IMR-90 (cell line): ENCODE results near the gene TANGO6. TPM values are rescaled to one million over a fixed set of nuclear protein-coding genes. Genes with fewer than 3 reads are reported as not detected.

Source experiments
- ATAC-seq: fragments of 200-7000 bp; cut with Tn5 transposase; 2 replicates; pipeline ENCODE4 v1.9.1; 2020; ENCODE audit warnings: low read depth, mild to moderate bottlenecking, moderate library complexity
- BruUV-seq: library from RNA; stranded (reverse); fragments of 400-500 nt; replicated peaks from 2 replicates; lab custom pipeline; 2021; lab: Mats Ljungman, UMichigan
- CTCF ChIA-PET: fragments of 300-600 bp; formaldehyde crosslinking; extraction: SDS; loops from one replicate; lab custom pipeline; 2021; ENCODE audit warnings: antibody characterized with exemption; lab: Yijun Ruan, JAX
- POLR2A ChIA-PET: fragments of 300-600 bp; sonication (Branson Sonifier 250); formaldehyde crosslinking; loops from one replicate; lab custom pipeline; 2022; ENCODE audit warnings: antibody characterized with exemption; ENCODE audit not compliant: unreplicated experiment; lab: Charles Lee
- DNase-seq: peaks from one replicate; pipeline ENCODE4 v3.0.0; 2013
- H2AFZ ChIP-seq: replicated peaks from 2 replicates; pipeline ENCODE3; 2013; ENCODE audit warnings: low read length, mild to moderate bottlenecking; ENCODE audit not compliant: poor library complexity
- H2AK5ac ChIP-seq: 2 replicates; pipeline ENCODE4 v1.6.1; 2013; ENCODE audit warnings: low read depth, low read length, inconsistent platforms
- H2AK9ac ChIP-seq: replicated peaks from 2 replicates; pipeline ENCODE3; 2013; ENCODE audit warnings: mild to moderate bottlenecking, low read depth, low read length, moderate library complexity; ENCODE audit not compliant: poor library complexity
- H2BK120ac ChIP-seq: 2 replicates; pipeline ENCODE4 v1.6.1; 2013; ENCODE audit warnings: low read depth, low read length, inconsistent platforms
- H2BK15ac ChIP-seq: 3 replicates; pipeline ENCODE4 v1.6.1; 2013; ENCODE audit warnings: low read depth, low read length, inconsistent platforms
- H2BK20ac ChIP-seq: 2 replicates; pipeline ENCODE4 v1.6.1; 2013; ENCODE audit warnings: low read depth, mild to moderate bottlenecking, inconsistent platforms, low read length, moderate library complexity
- H2BK5ac ChIP-seq: 2 replicates; pipeline ENCODE4 v1.6.1; 2013; ENCODE audit warnings: mild to moderate bottlenecking, low read depth, low read length, inconsistent platforms; ENCODE audit not compliant: poor library complexity, severe bottlenecking
- H3K14ac ChIP-seq: replicated peaks from 2 replicates; pipeline ENCODE4 v1.6.1; 2013; ENCODE audit warnings: low read depth, low read length, inconsistent platforms
- H3K18ac ChIP-seq: 2 replicates; pipeline ENCODE4 v1.6.1; 2013; ENCODE audit warnings: low read depth, low read length, control low read depth
- H3K23ac ChIP-seq: 2 replicates; pipeline ENCODE4 v1.6.1; 2013; ENCODE audit warnings: low read depth, low read length, inconsistent platforms
- H3K27ac ChIP-seq: 2 replicates; pipeline ENCODE4 v1.5.1; 2013; ENCODE audit warnings: mild to moderate bottlenecking, control low read depth, low read length; ENCODE audit not compliant: insufficient read depth
- H3K27me3 ChIP-seq: 2 replicates; pipeline ENCODE4 v1.6.1; 2013; ENCODE audit warnings: low read length; ENCODE audit not compliant: control insufficient read depth, insufficient read depth
- H3K36me3 ChIP-seq: 2 replicates; pipeline ENCODE4 v1.6.1; 2013; ENCODE audit warnings: low read length, mixed read lengths; ENCODE audit not compliant: control insufficient read depth, insufficient read depth
- H3K4ac ChIP-seq: 2 replicates; pipeline ENCODE4 v1.6.1; 2013; ENCODE audit warnings: low read depth, low read length, inconsistent platforms
- H3K4me1 ChIP-seq: 2 replicates; pipeline ENCODE4 v1.6.1; 2013; ENCODE audit warnings: low read length, mixed read lengths; ENCODE audit not compliant: control insufficient read depth, insufficient read depth
- H3K4me2 ChIP-seq: 2 replicates; pipeline ENCODE4 v1.6.1; 2013; ENCODE audit warnings: low read depth, mild to moderate bottlenecking, control low read depth, low read length, moderate library complexity
- H3K4me3 ChIP-seq: 2 replicates; pipeline ENCODE4 v1.5.1; 2013; ENCODE audit warnings: low read depth, mild to moderate bottlenecking, control low read depth, low read length, moderate library complexity; ENCODE audit not compliant: insufficient read depth
- H3K56ac ChIP-seq: 2 replicates; pipeline ENCODE4 v1.6.1; 2013; ENCODE audit warnings: low read length, inconsistent platforms; ENCODE audit not compliant: insufficient read depth; ENCODE audit errors: extremely low read depth
- H3K79me1 ChIP-seq, 2 experiments: 2 replicates each; pipeline ENCODE4 v1.6.1; 2013; ENCODE audit warnings: low read length in 2 of 2, inconsistent platforms in 1 of 2, low read depth in 1 of 2
- H3K9ac ChIP-seq: 2 replicates; pipeline ENCODE4 v1.6.1; 2013; ENCODE audit warnings: low read depth, low read length, control low read depth
- H3K9me1 ChIP-seq: 2 replicates; pipeline ENCODE4 v1.6.1; 2013; ENCODE audit warnings: low read length, inconsistent platforms; ENCODE audit not compliant: insufficient read depth
- H3K9me3 ChIP-seq: 2 replicates; pipeline ENCODE4 v1.6.1; 2013; ENCODE audit warnings: low read length; ENCODE audit not compliant: control insufficient read depth, insufficient read depth
- H4K20me1 ChIP-seq: 2 replicates; pipeline ENCODE4 v1.6.1; 2013; ENCODE audit warnings: low read length, inconsistent platforms; ENCODE audit not compliant: insufficient read depth
- H4K5ac ChIP-seq: 2 replicates; pipeline ENCODE4 v1.6.1; 2013; ENCODE audit warnings: mild to moderate bottlenecking, low read depth, low read length, control low read depth
- H4K8ac ChIP-seq, 2 experiments: 2 replicates each; pipeline ENCODE4 v1.6.1; 2013; ENCODE audit warnings: low read depth in 2 of 2, low read length in 2 of 2, control low read depth in 1 of 2, inconsistent platforms in 1 of 2
- H4K91ac ChIP-seq: 2 replicates; pipeline ENCODE4 v1.6.1; 2013; ENCODE audit warnings: low read depth, low read length, inconsistent platforms; ENCODE audit not compliant: insufficient read depth
- BHLHE40 ChIP-seq: fragments of 150-350 bp; IDR thresholded peaks from 2 replicates; pipeline ENCODE4 v1.6.1; 2016; ENCODE audit warnings: mild to moderate bottlenecking, low read depth, low read length
- CEBPB ChIP-seq: IDR thresholded peaks from 2 replicates; pipeline ENCODE4 v1.6.1; 2012; ENCODE audit warnings: low read depth, low read length, improper control_type of control experiment
- FOS ChIP-seq: fragments of 150-350 bp; IDR thresholded peaks from 2 replicates; pipeline ENCODE4 v1.6.1; 2016; ENCODE audit warnings: low read depth, low read length
- MAFK ChIP-seq: IDR thresholded peaks from 2 replicates; pipeline ENCODE4 v1.6.1; 2012; ENCODE audit warnings: low read depth, low read length, improper control_type of control experiment
- MAZ ChIP-seq: IDR thresholded peaks from 2 replicates; pipeline ENCODE4 v1.6.1; 2012; ENCODE audit warnings: low read depth, mild to moderate bottlenecking, low read length, improper control_type of control experiment, moderate library complexity, borderline replicate concordance
- NFE2L2 ChIP-seq: fragments of 150-350 bp; IDR thresholded peaks from 2 replicates; pipeline ENCODE4 v1.6.1; 2016; ENCODE audit warnings: low read depth, mild to moderate bottlenecking, low read length
- POLR2A ChIP-seq: IDR thresholded peaks from 2 replicates; pipeline ENCODE4 v1.6.1; 2012; ENCODE audit warnings: mild to moderate bottlenecking, low read depth, low read length
- RFX5 ChIP-seq: IDR thresholded peaks from 2 replicates; pipeline ENCODE4 v1.8.0; 2012; ENCODE audit warnings: low read depth, mild to moderate bottlenecking, low read length, moderate library complexity
- SMC3 ChIP-seq: fragments of 150-350 bp; IDR thresholded peaks from 2 replicates; pipeline ENCODE4 v1.6.1; 2016; ENCODE audit warnings: low read depth, mild to moderate bottlenecking, antibody characterized with exemption, low read length, moderate library complexity
- USF2 ChIP-seq: fragments of 150-350 bp; IDR thresholded peaks from 2 replicates; pipeline ENCODE4 v1.6.1; 2017; ENCODE audit warnings: mild to moderate bottlenecking, antibody characterized with exemption, low read length, low read depth
- WGBS, 2 experiments: methylation state at CpG; one replicate each; pipeline versions ENCODE4 v1.1.5 to v1.1.7; 2013; ENCODE audit warnings: missing lambda C conversion rate in 2 of 2; ENCODE audit not compliant: insufficient read length in 1 of 2; ENCODE audit errors: extremely low coverage in 2 of 2; 5-methylcytosine and 5-hydroxymethylcytosine counted together
- dilution Hi-C: fragments of 300-500 bp; cut with HindIII; formaldehyde crosslinking; loops from one replicate; pipeline ENCODE4 v1.14.3; 2018; ENCODE audit warnings: low sequenced_read_pairs; ENCODE audit not compliant: unreplicated experiment
- in situ Hi-C: fragments of 300-500 bp; cut with MboI; formaldehyde crosslinking; loops from 3 replicates; pipeline ENCODE4 v1.14.3; 2019; ENCODE audit warnings: low sequenced_read_pairs, inconsistent platforms, mixed read lengths
- intact Hi-C: fragments of 100-400 bp; cut with micrococcal nuclease; formaldehyde crosslinking; loops from 2 replicates; pipeline ENCODE4 v1.10.0; 2022
- polyA plus RNA-seq, 3 experiments: library from polyadenylated mRNA; depleted of rRNA; stranded (reverse); fragments of >200 nt; gene quantifications; 2 replicates each; pipeline ENCODE4 v1.2.3, GENCODE V29; 2012; ENCODE audit warnings: low replicate concordance in 1 of 3
- total RNA-seq: library from RNA; depleted of rRNA; stranded (reverse); fragments of >200 nt; gene quantifications from 2 replicates; pipeline ENCODE4 v1.2.3, GENCODE V29; 2012
- TF ChIP-seq, protein P1 (sequence below): conservative IDR thresholded peaks from 2 replicates; pipeline ENCODE4 v1.5.1; 2012; ENCODE audit warnings: mild to moderate bottlenecking, low read depth, low read length, improper control_type of control experiment

Gene TANGO6
- total and polyA plus RNA-seq, 2 of the 4 experiments (the other 2 are of a cell fraction): 6.7 to 22.4 TPM

- Histone ChIP-seq H3K9me3 (no peaks in the 10 kb centered on the region), H4K8ac (peak overlapping the region; percentile 43 to 82; a peak in 3 of 4 replicates), H2BK15ac (peak overlapping the region; percentile 42; the same call in 1 of the 3 replicates), H3K9me1 (peaks cover 6% of the 10 kb centered on the region), H4K91ac (peak overlapping the region; percentile 59), H3K14ac (peak overlapping the region; percentile 81), H2AK5ac (peak overlapping the region; percentile 94), H2BK5ac (peak overlapping the region; percentile 71), H2AK9ac (peak overlapping the region; percentile 69), H3K4ac (peak overlapping the region; percentile 89), H3K79me1 (no peaks in the 10 kb centered on the region), H3K4me3 (no peak overlapping the region), H3K4me1 (peaks cover 7% of the 10 kb centered on the region), H3K27me3 (no peaks in the 10 kb centered on the region), H3K9ac (no peak overlapping the region), H3K56ac (peak overlapping the region; percentile 52; the same call in 1 of the 2 replicates), H3K27ac (peak overlapping the region; percentile 34; the same call in 1 of the 2 replicates), H3K18ac (peak overlapping the region; percentile 51; the same call in 1 of the 2 replicates), H2BK20ac (peak overlapping the region; percentile 90), H3K4me2 (no peak overlapping the region), H4K20me1 (no peaks in the 10 kb centered on the region), H2AFZ (peak overlapping the region; percentile 15), H3K23ac (no peak overlapping the region), H2BK120ac (peak overlapping the region; percentile 89), H4K5ac (peak overlapping the region; percentile 43; the same call in 1 of the 2 replicates), H3K36me3 (no peaks in the 10 kb centered on the region)
- ATAC-seq (peak; percentile 55), DNase-seq (no peak)
- dilution Hi-C loops: no loop called here
- CTCF ChIA-PET: interaction anchor here (0.7 kb wide), 1 partner anchor 166 kb away, joined by 3 read pairs; no protein-coding TSS in a partner anchor
- BruUV-seq: no TSS peak
- intact Hi-C loops: loop anchor here (1.0 kb wide), 1 partner anchor 146 kb away; no protein-coding TSS in a partner anchor
- POLR2A ChIA-PET: no interaction called here
- TF ChIP-seq USF2 (no peak), SMC3 (no peak), POLR2A (no peak), CEBPB (no peak), RFX5 (no peak), NFE2L2 (no peak), MAFK (no peak), FOS (no peak), BHLHE40 (no peak), MAZ (no peak)
- TF ChIP-seq, protein P1, sequence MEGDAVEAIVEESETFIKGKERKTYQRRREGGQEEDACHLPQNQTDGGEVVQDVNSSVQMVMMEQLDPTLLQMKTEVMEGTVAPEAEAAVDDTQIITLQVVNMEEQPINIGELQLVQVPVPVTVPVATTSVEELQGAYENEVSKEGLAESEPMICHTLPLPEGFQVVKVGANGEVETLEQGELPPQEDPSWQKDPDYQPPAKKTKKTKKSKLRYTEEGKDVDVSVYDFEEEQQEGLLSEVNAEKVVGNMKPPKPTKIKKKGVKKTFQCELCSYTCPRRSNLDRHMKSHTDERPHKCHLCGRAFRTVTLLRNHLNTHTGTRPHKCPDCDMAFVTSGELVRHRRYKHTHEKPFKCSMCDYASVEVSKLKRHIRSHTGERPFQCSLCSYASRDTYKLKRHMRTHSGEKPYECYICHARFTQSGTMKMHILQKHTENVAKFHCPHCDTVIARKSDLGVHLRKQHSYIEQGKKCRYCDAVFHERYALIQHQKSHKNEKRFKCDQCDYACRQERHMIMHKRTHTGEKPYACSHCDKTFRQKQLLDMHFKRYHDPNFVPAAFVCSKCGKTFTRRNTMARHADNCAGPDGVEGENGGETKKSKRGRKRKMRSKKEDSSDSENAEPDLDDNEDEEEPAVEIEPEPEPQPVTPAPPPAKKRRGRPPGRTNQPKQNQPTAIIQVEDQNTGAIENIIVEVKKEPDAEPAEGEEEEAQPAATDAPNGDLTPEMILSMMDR: no peak
- no CpG with 5 or more reads among the region's 4 CpGs for WGBS, 2 experiments
- in situ Hi-C loops: no loop called here
These were observed 205.2 kb downstream of the TANGO6 start for GRCh38 chr16:69048328-69049120.
